ENCODE results near the gene HSPBP1.

Gene HSPBP1

GRCh38 chr19:55275851-55276719 is 3.8 kb downstream of the HSPBP1 start:
- no peak for DNase-seq (ENCODE audit: low read depth)

- no peak for DNase-seq (ENCODE audit: low read depth)
These were observed 5.8 kb downstream of the HSPBP1 start for GRCh38 chr19:55273978-55274707.

GRCh38 chr19:55272142-55272541 is 7.8 kb downstream of the HSPBP1 start:
- DNase-seq (ENCODE audit: low read depth): no peak

- DNase-seq (ENCODE audit: low read depth): no peak
These were observed 9.6 kb downstream of the HSPBP1 start for GRCh38 chr19:55270172-55270942.

- DNase-seq (ENCODE audit: low read depth): no peak
These were observed 10.6 kb downstream of the HSPBP1 start for GRCh38 chr19:55269299-55269698.

GRCh38 chr19:55266840-55267239 is 13.1 kb downstream of the HSPBP1 start:
- DNase-seq (ENCODE audit: low read depth): no peak

- DNase-seq (ENCODE audit: low read depth): no peak
These were observed 13.5 kb downstream of the HSPBP1 start for GRCh38 chr19:55266404-55266803.

- DNase-seq (ENCODE audit: low read depth): no peak
These were observed 14.1 kb downstream of the HSPBP1 start for GRCh38 chr19:55265723-55266386.

- DNase-seq (ENCODE audit: low read depth): no peak
These were observed 14.7 kb downstream of the HSPBP1 start for GRCh38 chr19:55265173-55265572.

GRCh38 chr19:55264531-55264930 is 15.4 kb downstream of the HSPBP1 start:
- DNase-seq (ENCODE audit: low read depth): no peak

GRCh38 chr19:55262359-55262758 is 17.6 kb downstream of the HSPBP1 start:
- no peak for DNase-seq (ENCODE audit: low read depth)

- no peak for DNase-seq (ENCODE audit: low read depth)
These were observed 18.2 kb downstream of the HSPBP1 start for GRCh38 chr19:55261671-55262126.

GRCh38 chr19:55259540-55260210 is 20.2 kb downstream of the HSPBP1 start:
- DNase-seq (ENCODE audit: low read depth): no peak

- DNase-seq (ENCODE audit: low read depth): peak; percentile 89
These were observed 20.9 kb downstream of the HSPBP1 start, which contains the start of gene PPP6R1 for GRCh38 chr19:55258828-55259539. TSS of gene PPP6R1 (minus strand) at chr19:55259017. CDS start at chr19:55247103, 11,914 bp downstream.

GRCh38 chr19:55258476-55258827 is 21.5 kb downstream of the HSPBP1 start:
- DNase-seq (ENCODE audit: low read depth): peak; percentile 41

GRCh38 chr19:55257461-55258420 is 22.2 kb downstream of the HSPBP1 start:
- peak; percentile 14 for DNase-seq (ENCODE audit: low read depth)

- no peak for DNase-seq (ENCODE audit: low read depth)
These were observed 23.1 kb downstream of the HSPBP1 start for GRCh38 chr19:55256562-55257460.

All from activated T-cell treated with anti-CD3 and anti-CD28 coated beads for 1 hour (primary cell).